Endothelial cell (in vitro differentiated cells): ENCODE measurements around the gene GBE1. TPM values are rescaled to one million over a fixed set of nuclear protein-coding genes. Genes with fewer than 3 reads are reported as not detected.
"Not testable (repeated sequence)": the region's sequence is repeated elsewhere in the genome, so short reads cannot be mapped to it uniquely, and the experiment has no call there.

Experiments
- DNase-seq: peaks from one replicate; pipeline ENCODE4 v3.0.0; 2021; ENCODE audit warnings: low spot score
- H3K27ac Mint-ChIP-seq: one replicate; pipeline ENCODE4 v1.8.0; 2021; ENCODE audit warnings: mixed read lengths, inconsistent platforms; ENCODE audit not compliant: unreplicated experiment
- H3K27me3 Mint-ChIP-seq: one replicate; pipeline ENCODE4 v1.8.0; 2021; ENCODE audit warnings: mild to moderate bottlenecking, moderate library complexity, mixed read lengths, inconsistent platforms; ENCODE audit not compliant: unreplicated experiment
- H3K36me3 Mint-ChIP-seq: one replicate; pipeline ENCODE4 v1.8.0; 2021; ENCODE audit warnings: mild to moderate bottlenecking, low read depth, mixed read lengths, inconsistent platforms; ENCODE audit not compliant: unreplicated experiment
- H3K4me1 Mint-ChIP-seq: one replicate; pipeline ENCODE4 v1.8.0; 2021; ENCODE audit warnings: mild to moderate bottlenecking, mixed read lengths, inconsistent platforms; ENCODE audit not compliant: unreplicated experiment
- H3K4me3 Mint-ChIP-seq: one replicate; pipeline ENCODE4 v1.8.0; 2021; ENCODE audit warnings: mild to moderate bottlenecking, mixed read lengths, inconsistent platforms; ENCODE audit not compliant: unreplicated experiment
- H3K9me3 Mint-ChIP-seq: one replicate; pipeline ENCODE4 v1.8.0; 2021; ENCODE audit warnings: mixed read lengths, inconsistent platforms; ENCODE audit not compliant: unreplicated experiment
- CTCF ChIP-seq: fragments of 200-600 bp; sonication (generic); IDR thresholded peaks from one replicate; pipeline ENCODE4 v1.5.0; 2021; ENCODE audit warnings: antibody characterized with exemption; ENCODE audit not compliant: unreplicated experiment
- total RNA-seq: library from RNA; stranded (reverse); fragmentation: NEBNext Ultra II Directional; extraction: Animal tissue kit (Norgen Biotek cat#: 25700); gene quantifications from one replicate; pipeline ENCODE4 v1.2.1, GENCODE V29; 2021; ENCODE audit not compliant: unreplicated experiment

Gene GBE1
- total RNA-seq, 1 donor from 2014 or later: 15.6 TPM

GRCh38 chr3:81776643-81777042 is 15.2 kb upstream of the GBE1 start:
- peaks cover 7% of the 10 kb centered on the region for H3K36me3 Mint-ChIP-seq
- H3K27me3 Mint-ChIP-seq: no peaks in the 10 kb centered on the region
- no peak for TF ChIP-seq CTCF
- H3K9me3 Mint-ChIP-seq: peaks cover 7% of the 10 kb centered on the region
- no peak overlapping the region for H3K4me3 Mint-ChIP-seq
- no peaks in the 10 kb centered on the region for H3K4me1 Mint-ChIP-seq
- H3K27ac Mint-ChIP-seq: no peak overlapping the region
- DNase-seq: no peak

- Mint-ChIP-seq H3K4me1 (no peaks in the 10 kb centered on the region), H3K27me3 (peaks cover 5% of the 10 kb centered on the region), H3K27ac (no peak overlapping the region), H3K4me3 (no peak overlapping the region), H3K36me3 (no peaks in the 10 kb centered on the region), H3K9me3 (no peaks in the 10 kb centered on the region)
- no peak for DNase-seq
- TF ChIP-seq CTCF: no peak
Observed at GRCh38 chr3:81770710-81771109, 9.3 kb upstream of the GBE1 start.

- no peak overlapping the region for H3K27ac Mint-ChIP-seq
- H3K4me1 Mint-ChIP-seq: no peaks in the 10 kb centered on the region
- DNase-seq: no peak
- H3K9me3 Mint-ChIP-seq: no peaks in the 10 kb centered on the region
- H3K36me3 Mint-ChIP-seq: no peaks in the 10 kb centered on the region
- H3K27me3 Mint-ChIP-seq: peaks cover 5% of the 10 kb centered on the region
- H3K4me3 Mint-ChIP-seq: no peak overlapping the region
- TF ChIP-seq CTCF: no peak
Observed at GRCh38 chr3:81769299-81769698, 7.9 kb upstream of the GBE1 start.

GRCh38 chr3:81767250-81767859 is 5.9 kb upstream of the GBE1 start:
- H3K9me3 Mint-ChIP-seq: not testable (repeated sequence)

GRCh38 chr3:81765400-81765799 is 4.0 kb upstream of the GBE1 start:
- Mint-ChIP-seq H3K9me3 (no peaks in the 10 kb centered on the region), H3K36me3 (no peaks in the 10 kb centered on the region), H3K27ac (no peak overlapping the region), H3K27me3 (peaks cover 9% of the 10 kb centered on the region), H3K4me3 (no peak overlapping the region), H3K4me1 (peaks cover 5% of the 10 kb centered on the region)
- TF ChIP-seq CTCF: no peak
- DNase-seq: no peak

More at GRCh38 chr3:81767250-81767859, 5.9 kb upstream of the GBE1 start:
- H3K4me1 Mint-ChIP-seq, H3K27ac Mint-ChIP-seq, H3K36me3 Mint-ChIP-seq, DNase-seq, H3K4me3 Mint-ChIP-seq, H3K27me3 Mint-ChIP-seq: not testable (repeated sequence)
